WTC11 (cell line): ENCODE measurements around the gene CEP152. TPM values are rescaled to one million over a fixed set of nuclear protein-coding genes. Genes with fewer than 3 reads are reported as not detected.

Source experiments
- ATAC-seq: fragments of 200-7000 bp; cut with Tn5 transposase; 2 replicates; pipeline ENCODE4 v1.10.0; 2021; ENCODE audit warnings: mild to moderate bottlenecking, moderate library complexity
- CTCF ChIA-PET: fragments of 300-600 bp; sonication (Branson Sonifier 250); formaldehyde crosslinking; loops from one replicate; lab custom pipeline; 2021; ENCODE audit warnings: antibody characterized with exemption; lab: Charles Lee
- POLR2A ChIA-PET: fragments of 350-600 bp; sonication (Branson Sonifier 250); formaldehyde crosslinking; loops from one replicate; lab custom pipeline; 2021; ENCODE audit warnings: antibody characterized with exemption; lab: Charles Lee
- DNase-seq: peaks from one replicate; pipeline ENCODE4 v3.0.0; 2021; ENCODE audit warnings: low spot score
- H3K27ac Mint-ChIP-seq: 2 replicates; pipeline ENCODE4 v1.8.0; 2021; ENCODE audit warnings: mixed read lengths
- H3K27me3 Mint-ChIP-seq: 2 replicates; pipeline ENCODE4 v1.8.0; 2021; ENCODE audit warnings: low read depth, mild to moderate bottlenecking, moderate library complexity, mixed read lengths
- H3K36me3 Mint-ChIP-seq: 2 replicates; pipeline ENCODE4 v1.8.0; 2021; ENCODE audit warnings: mixed read lengths
- H3K4me1 Mint-ChIP-seq: 2 replicates; pipeline ENCODE4 v1.8.0; 2022; ENCODE audit warnings: mixed read lengths
- H3K4me3 Mint-ChIP-seq: 2 replicates; pipeline ENCODE4 v1.8.0; 2021; ENCODE audit warnings: mild to moderate bottlenecking, moderate library complexity, mixed read lengths
- H3K9me3 Mint-ChIP-seq: 2 replicates; pipeline ENCODE4 v1.8.0; 2021; ENCODE audit warnings: mixed read lengths
- ATF1 ChIP-seq: sonication (generic); formaldehyde crosslinking; IDR thresholded peaks from 2 replicates; pipeline ENCODE4 v1.8.1; 2023; ENCODE audit warnings: mild to moderate bottlenecking, moderate library complexity, missing genetic modification reagents
- ATF2 ChIP-seq: sonication (generic); formaldehyde crosslinking; IDR thresholded peaks from 2 replicates; pipeline ENCODE4 v1.8.1; 2022; ENCODE audit warnings: low read depth, missing genetic modification reagents, borderline replicate concordance
- CBFB ChIP-seq: sonication (generic); formaldehyde crosslinking; IDR thresholded peaks from 2 replicates; pipeline ENCODE4 v1.8.1; 2022; ENCODE audit warnings: mild to moderate bottlenecking, low read depth, missing genetic modification reagents
- CDX4 ChIP-seq: fragments of 250-450 bp; sonication (Bioruptor Pico); IDR thresholded peaks from 2 replicates; pipeline ENCODE4 v1.9.0; 2021; ENCODE audit warnings: moderate library complexity, mild to moderate bottlenecking, inconsistent platforms, borderline replicate concordance
- CREM ChIP-seq: sonication (generic); formaldehyde crosslinking; IDR thresholded peaks from 2 replicates; pipeline ENCODE4 v1.8.1; 2022; ENCODE audit warnings: mild to moderate bottlenecking, missing genetic modification reagents, moderate library complexity
- EMX1 ChIP-seq: fragments of 250-450 bp; sonication (Bioruptor Pico); IDR thresholded peaks from 2 replicates; pipeline ENCODE4 v1.8.0; 2021; ENCODE audit warnings: mild to moderate bottlenecking
- ETV6 ChIP-seq: sonication (generic); formaldehyde crosslinking; IDR thresholded peaks from 2 replicates; pipeline ENCODE4 v1.8.1; 2022; ENCODE audit warnings: mild to moderate bottlenecking, missing genetic modification reagents
- FOXJ3 ChIP-seq: sonication (generic); formaldehyde crosslinking; IDR thresholded peaks from 2 replicates; pipeline ENCODE4 v1.9.0; 2021; ENCODE audit warnings: missing genetic modification reagents, mild to moderate bottlenecking, borderline replicate concordance
- FOXP1 ChIP-seq: sonication (generic); formaldehyde crosslinking; IDR thresholded peaks from 2 replicates; pipeline ENCODE4 v1.8.0; 2022; ENCODE audit warnings: missing genetic modification reagents, mild to moderate bottlenecking, moderate library complexity, borderline replicate concordance
- JAZF1 ChIP-seq: fragments of 250-450 bp; sonication (Bioruptor Pico); IDR thresholded peaks from 2 replicates; pipeline ENCODE4 v1.9.0; 2021; ENCODE audit warnings: moderate library complexity, mild to moderate bottlenecking, inconsistent platforms
- KAT7 ChIP-seq: sonication (generic); formaldehyde crosslinking; IDR thresholded peaks from 2 replicates; pipeline ENCODE4 v1.8.1; 2023; ENCODE audit warnings: missing genetic modification reagents, mild to moderate bottlenecking, borderline replicate concordance
- NFATC4 ChIP-seq: fragments of 250-450 bp; sonication (Bioruptor Pico); IDR thresholded peaks from 2 replicates; pipeline ENCODE4 v1.9.0; 2021; ENCODE audit warnings: mild to moderate bottlenecking
- NR1H2 ChIP-seq: sonication (generic); formaldehyde crosslinking; IDR thresholded peaks from 2 replicates; pipeline ENCODE4 v1.9.0; 2021; ENCODE audit warnings: mild to moderate bottlenecking, moderate library complexity, missing genetic modification reagents
- NR3C1 ChIP-seq: sonication (generic); formaldehyde crosslinking; conservative IDR thresholded peaks from 2 replicates; pipeline ENCODE4 v1.8.1; 2023; ENCODE audit warnings: low read depth, mild to moderate bottlenecking, missing genetic modification reagents
- OVOL2 ChIP-seq: fragments of 250-450 bp; sonication (Bioruptor Pico); IDR thresholded peaks from 2 replicates; pipeline ENCODE4 v1.9.0; 2021; ENCODE audit warnings: mild to moderate bottlenecking, borderline replicate concordance
- PRRX2 ChIP-seq: fragments of 250-450 bp; sonication (Bioruptor Pico); IDR thresholded peaks from 2 replicates; pipeline ENCODE4 v1.8.0; 2021; ENCODE audit warnings: mild to moderate bottlenecking
- RELA ChIP-seq: sonication (generic); formaldehyde crosslinking; IDR thresholded peaks from 2 replicates; pipeline ENCODE4 v1.8.1; 2022; ENCODE audit warnings: missing genetic modification reagents, mild to moderate bottlenecking, borderline replicate concordance
- SMAD3 ChIP-seq: sonication (generic); formaldehyde crosslinking; IDR thresholded peaks from 2 replicates; pipeline ENCODE4 v1.8.0; 2022; ENCODE audit warnings: missing genetic modification reagents, mild to moderate bottlenecking, borderline replicate concordance
- SMAD4 ChIP-seq: sonication (generic); formaldehyde crosslinking; IDR thresholded peaks from 2 replicates; pipeline ENCODE4 v1.8.0; 2022; ENCODE audit warnings: mild to moderate bottlenecking, missing genetic modification reagents
- TCF7 ChIP-seq: sonication (generic); formaldehyde crosslinking; IDR thresholded peaks from 2 replicates; pipeline ENCODE4 v1.8.0; 2022; ENCODE audit warnings: mild to moderate bottlenecking, low read depth, missing genetic modification reagents, moderate library complexity
- TEAD1 ChIP-seq: sonication (generic); formaldehyde crosslinking; IDR thresholded peaks from 2 replicates; pipeline ENCODE4 v1.8.0; 2022; ENCODE audit warnings: mild to moderate bottlenecking, missing genetic modification reagents
- TEAD4 ChIP-seq: sonication (generic); formaldehyde crosslinking; IDR thresholded peaks from 2 replicates; pipeline ENCODE4 v1.8.0; 2022; ENCODE audit warnings: mild to moderate bottlenecking, missing genetic modification reagents
- ZBTB21 ChIP-seq: sonication (generic); formaldehyde crosslinking; IDR thresholded peaks from 2 replicates; pipeline ENCODE4 v1.8.1; 2023; ENCODE audit warnings: mild to moderate bottlenecking, missing genetic modification reagents, borderline replicate concordance
- ZNF263 ChIP-seq: sonication (generic); formaldehyde crosslinking; IDR thresholded peaks from 2 replicates; pipeline ENCODE4 v1.8.1; 2022; ENCODE audit warnings: low read depth, mild to moderate bottlenecking, moderate library complexity, missing genetic modification reagents
- ZNF317 ChIP-seq: sonication (generic); formaldehyde crosslinking; IDR thresholded peaks from 2 replicates; pipeline ENCODE4 v1.8.1; 2023; ENCODE audit warnings: low read depth, mild to moderate bottlenecking, moderate library complexity, missing genetic modification reagents, borderline replicate concordance
- ZNF671 ChIP-seq: fragments of 250-450 bp; sonication (Bioruptor Pico); IDR thresholded peaks from 2 replicates; pipeline ENCODE4 v1.8.0; 2021; ENCODE audit warnings: mild to moderate bottlenecking
- total RNA-seq: library from RNA; stranded (reverse); gene quantifications from 3 replicates; pipeline ENCODE4 v1.2.3, GENCODE V29; 2021
- TF ChIP-seq, protein P1 (sequence below): fragments of 200-600 bp; IDR thresholded peaks from 2 replicates; pipeline ENCODE4 v1.8.0; 2022; ENCODE audit warnings: antibody characterized with exemption
- TF ChIP-seq, protein P2 (sequence below): sonication (generic); formaldehyde crosslinking; IDR thresholded peaks from 2 replicates; pipeline ENCODE4 v1.8.0; 2022; ENCODE audit warnings: mild to moderate bottlenecking, missing genetic modification reagents

The CEP152 gene
- total RNA-seq, 1 experiment from 2014 or later = 16.7 TPM

- no peak overlapping the region for H3K27ac Mint-ChIP-seq
- peaks cover 4% of the 10 kb centered on the region for H3K36me3 Mint-ChIP-seq
- peaks cover 26% of the 10 kb centered on the region for H3K9me3 Mint-ChIP-seq
- TF ChIP-seq, protein P1, sequence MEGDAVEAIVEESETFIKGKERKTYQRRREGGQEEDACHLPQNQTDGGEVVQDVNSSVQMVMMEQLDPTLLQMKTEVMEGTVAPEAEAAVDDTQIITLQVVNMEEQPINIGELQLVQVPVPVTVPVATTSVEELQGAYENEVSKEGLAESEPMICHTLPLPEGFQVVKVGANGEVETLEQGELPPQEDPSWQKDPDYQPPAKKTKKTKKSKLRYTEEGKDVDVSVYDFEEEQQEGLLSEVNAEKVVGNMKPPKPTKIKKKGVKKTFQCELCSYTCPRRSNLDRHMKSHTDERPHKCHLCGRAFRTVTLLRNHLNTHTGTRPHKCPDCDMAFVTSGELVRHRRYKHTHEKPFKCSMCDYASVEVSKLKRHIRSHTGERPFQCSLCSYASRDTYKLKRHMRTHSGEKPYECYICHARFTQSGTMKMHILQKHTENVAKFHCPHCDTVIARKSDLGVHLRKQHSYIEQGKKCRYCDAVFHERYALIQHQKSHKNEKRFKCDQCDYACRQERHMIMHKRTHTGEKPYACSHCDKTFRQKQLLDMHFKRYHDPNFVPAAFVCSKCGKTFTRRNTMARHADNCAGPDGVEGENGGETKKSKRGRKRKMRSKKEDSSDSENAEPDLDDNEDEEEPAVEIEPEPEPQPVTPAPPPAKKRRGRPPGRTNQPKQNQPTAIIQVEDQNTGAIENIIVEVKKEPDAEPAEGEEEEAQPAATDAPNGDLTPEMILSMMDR = no peak
- TF ChIP-seq NR1H2 (CRISPR knock-in tag) = no peak
- TF ChIP-seq ZNF263 (CRISPR knock-in tag) = no peak
- TF ChIP-seq TCF7 (CRISPR knock-in tag) = no peak
- no peak for TF ChIP-seq FOXJ3
- TF ChIP-seq ZNF317 (CRISPR knock-in tag) = no peak
- TF ChIP-seq OVOL2 (CRISPR knock-in tag) = no peak
- TF ChIP-seq KAT7 = no peak
- TF ChIP-seq ZNF671 (CRISPR knock-in tag) = no peak
- no peak for TF ChIP-seq CDX4 (CRISPR knock-in tag)
- no peak for TF ChIP-seq ETV6 (CRISPR knock-in tag)
- no peak for TF ChIP-seq NR3C1
- TF ChIP-seq SMAD4 (CRISPR knock-in tag) = no peak
- H3K4me1 Mint-ChIP-seq = no peaks in the 10 kb centered on the region
- ATAC-seq = no peak
- no peak for DNase-seq
- H3K4me3 Mint-ChIP-seq = no peak overlapping the region
- ChIA-PET POLR2A (no interaction called here), CTCF (no interaction called here)
- no peaks in the 10 kb centered on the region for H3K27me3 Mint-ChIP-seq
These were observed 102.2 kb downstream of the CEP152 start for GRCh38 chr15:48708641-48709040.

- no peak overlapping the region for H3K27ac Mint-ChIP-seq
- H3K4me1 Mint-ChIP-seq = no peaks in the 10 kb centered on the region
- TF ChIP-seq RELA (CRISPR knock-in tag) = no peak
- TF ChIP-seq JAZF1 = no peak
- no peak for TF ChIP-seq TEAD4
- no peak for TF ChIP-seq CREM (CRISPR knock-in tag)
- TF ChIP-seq, protein P2, sequence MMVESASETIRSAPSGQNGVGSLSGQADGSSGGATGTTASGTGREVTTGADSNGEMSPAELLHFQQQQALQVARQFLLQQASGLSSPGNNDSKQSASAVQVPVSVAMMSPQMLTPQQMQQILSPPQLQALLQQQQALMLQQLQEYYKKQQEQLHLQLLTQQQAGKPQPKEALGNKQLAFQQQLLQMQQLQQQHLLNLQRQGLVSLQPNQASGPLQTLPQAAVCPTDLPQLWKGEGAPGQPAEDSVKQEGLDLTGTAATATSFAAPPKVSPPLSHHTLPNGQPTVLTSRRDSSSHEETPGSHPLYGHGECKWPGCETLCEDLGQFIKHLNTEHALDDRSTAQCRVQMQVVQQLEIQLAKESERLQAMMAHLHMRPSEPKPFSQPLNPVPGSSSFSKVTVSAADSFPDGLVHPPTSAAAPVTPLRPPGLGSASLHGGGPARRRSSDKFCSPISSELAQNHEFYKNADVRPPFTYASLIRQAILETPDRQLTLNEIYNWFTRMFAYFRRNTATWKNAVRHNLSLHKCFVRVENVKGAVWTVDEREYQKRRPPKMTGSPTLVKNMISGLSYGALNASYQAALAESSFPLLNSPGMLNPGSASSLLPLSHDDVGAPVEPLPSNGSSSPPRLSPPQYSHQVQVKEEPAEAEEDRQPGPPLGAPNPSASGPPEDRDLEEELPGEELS (CRISPR knock-in tag) = no peak
- TF ChIP-seq PRRX2 (CRISPR knock-in tag) = no peak
- TF ChIP-seq NFATC4 (CRISPR knock-in tag) = no peak
- TF ChIP-seq ATF1 (CRISPR knock-in tag) = no peak
- TF ChIP-seq TEAD1 = no peak
- TF ChIP-seq ETV6 (CRISPR knock-in tag) = no peak
- no peak for TF ChIP-seq EMX1 (CRISPR knock-in tag)
- no peak for TF ChIP-seq FOXP1 (CRISPR knock-in tag)
- no peak for TF ChIP-seq ATF2
- TF ChIP-seq CBFB (CRISPR knock-in tag) = no peak
- no peak for TF ChIP-seq ZBTB21
- no peak for TF ChIP-seq SMAD3 (CRISPR knock-in tag)
- H3K9me3 Mint-ChIP-seq = peaks cover 26% of the 10 kb centered on the region
- ChIA-PET CTCF (no interaction called here), POLR2A (no interaction called here)
- ATAC-seq (no peak), DNase-seq (no peak)
- no peaks in the 10 kb centered on the region for H3K27me3 Mint-ChIP-seq
- H3K4me3 Mint-ChIP-seq = no peak overlapping the region
- H3K36me3 Mint-ChIP-seq = peaks cover 4% of the 10 kb centered on the region
These were observed 105.5 kb downstream of the CEP152 start for GRCh38 chr15:48705381-48705780.
